GM11168 (cell line): Measurements from ENCODE around the gene IRX3.
"Not testable (repeated sequence)": the region's sequence is repeated elsewhere in the genome, so short reads cannot be mapped to it uniquely, and the experiment has no call there.

Source experiments
- in situ Hi-C: fragments of 300-500 bp; cut with MboI; formaldehyde crosslinking; loops from one replicate; pipeline ENCODE4 v1.12.0; 2022; ENCODE audit warnings: low sequenced_read_pairs; ENCODE audit not compliant: unreplicated experiment

IRX3 gene

DNA sequence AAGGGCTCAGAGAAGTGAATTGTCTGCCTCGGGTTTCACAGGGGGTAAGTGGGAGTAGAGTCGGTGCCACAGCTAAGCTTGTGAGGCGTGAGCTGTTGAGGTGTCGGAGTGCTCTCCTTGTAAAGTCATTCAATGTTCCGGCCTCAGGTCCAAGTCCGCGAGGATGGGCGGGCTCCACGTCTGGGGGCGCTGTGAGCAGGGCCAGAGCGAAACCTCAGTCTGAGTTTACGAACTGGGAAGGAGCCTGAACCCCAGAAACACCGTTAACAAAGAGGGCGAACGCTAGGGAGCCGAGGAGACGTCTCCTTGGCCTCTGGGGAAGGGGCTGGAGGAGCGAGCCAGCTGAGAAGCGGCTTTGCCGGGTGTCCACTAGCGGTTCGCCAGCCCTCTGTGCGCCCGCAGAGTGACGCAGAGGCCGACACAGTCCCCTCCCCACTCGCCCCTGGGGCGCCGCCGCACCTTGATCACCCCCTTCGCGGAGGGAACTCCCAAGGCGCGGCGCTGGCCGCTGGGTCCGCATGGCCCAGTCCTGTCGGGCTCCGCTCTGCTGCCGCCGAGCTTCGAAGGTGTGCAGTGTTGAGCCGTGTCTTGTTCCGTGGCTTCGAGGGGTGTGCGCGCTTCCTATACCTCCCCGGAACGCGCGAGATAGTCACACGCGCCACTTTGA lies 4.9 kb downstream of the IRX3 start:
- in situ Hi-C loops: loop anchor here (25.0 kb wide), 1 partner anchor 656 kb away; the partner anchor contains the start of gene IRX5

DNA sequence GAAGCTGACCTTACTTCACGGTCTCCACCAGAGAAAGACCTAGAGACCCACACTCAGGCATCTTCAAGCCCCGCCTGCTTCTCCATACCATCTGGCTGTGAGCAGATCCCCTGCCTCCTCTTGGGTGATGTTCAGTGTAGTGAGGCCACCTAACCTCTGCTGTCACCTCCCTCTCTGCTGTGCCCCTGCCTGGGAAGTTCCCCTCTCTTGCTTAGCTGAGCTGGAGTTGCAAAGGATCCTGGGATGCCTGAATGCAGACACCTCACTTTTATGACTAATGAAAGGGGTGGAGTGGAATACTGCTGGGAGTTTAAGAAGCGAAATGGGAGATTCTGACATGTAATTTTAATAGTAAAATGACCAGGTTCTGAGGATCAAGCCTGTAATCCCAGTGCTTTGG lies 5.8 kb downstream of the IRX3 start:
- in situ Hi-C loops: loop anchor here (25.0 kb wide), 1 partner anchor 657 kb away; the partner anchor contains the start of gene IRX5

DNA sequence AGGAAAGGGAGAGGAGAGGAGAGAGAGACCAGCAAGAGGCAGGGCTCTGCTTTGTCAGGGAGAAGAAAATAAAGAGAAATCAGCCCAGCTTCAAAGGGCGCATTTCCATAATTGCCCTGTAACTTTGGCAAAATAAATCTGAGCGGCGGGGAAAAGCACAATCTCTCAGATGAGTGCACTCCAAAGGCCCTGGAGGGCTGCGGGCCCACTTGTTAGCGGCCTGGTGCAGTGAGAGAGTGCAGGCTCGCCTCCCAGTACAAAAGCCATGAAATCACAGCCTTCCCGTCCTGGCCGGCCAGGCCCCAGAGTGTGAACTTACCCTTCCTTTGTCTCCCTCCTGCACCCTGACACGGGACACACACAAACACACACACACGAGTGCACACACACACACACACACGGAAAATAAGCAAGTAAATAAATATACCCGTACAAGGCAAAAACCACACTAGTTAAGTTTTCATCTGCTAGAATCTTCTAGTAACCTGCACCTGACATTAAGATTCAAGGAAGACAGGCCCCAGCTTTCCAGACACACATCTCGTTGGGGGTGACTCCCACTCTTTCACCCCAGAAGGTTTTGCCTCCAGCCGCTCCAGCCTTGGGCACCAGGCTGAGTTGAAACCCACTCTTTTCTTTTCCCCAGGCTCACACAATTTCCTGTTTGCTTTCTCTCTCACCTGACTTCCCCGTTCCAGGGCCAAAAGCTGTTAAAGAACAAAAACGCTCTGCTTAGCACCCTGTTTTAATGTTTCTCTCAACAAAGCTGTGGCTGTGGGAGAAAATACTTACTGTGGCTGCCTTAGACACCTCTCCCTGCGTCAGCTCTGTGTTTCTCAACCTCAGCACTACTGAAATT lies 8.5 kb downstream of the IRX3 start:
- in situ Hi-C loops: loop anchor here (25.0 kb wide), 1 partner anchor 659 kb away; the partner anchor contains the start of gene IRX5

DNA sequence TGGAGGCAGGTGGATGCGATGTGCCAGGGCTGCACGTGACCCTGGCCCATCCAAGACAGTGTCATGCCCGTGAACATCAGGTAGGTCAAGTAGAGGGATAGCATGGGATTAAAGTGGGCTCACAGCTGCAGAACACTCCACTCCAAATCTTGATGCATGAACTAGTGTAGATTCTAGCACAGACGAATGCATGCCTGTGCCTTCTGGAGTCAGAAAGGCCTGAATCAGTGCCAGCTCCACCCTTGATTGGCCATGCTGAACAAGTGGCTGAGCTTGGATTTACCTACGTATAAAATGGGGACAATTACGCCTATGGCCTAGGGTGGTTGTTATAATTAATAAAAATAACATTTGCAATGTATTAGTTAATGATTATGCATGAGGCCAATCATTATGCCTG lies 10.6 kb downstream of the IRX3 start:
- in situ Hi-C loops: loop anchor here (25.0 kb wide), 1 partner anchor 661 kb away; the partner anchor contains the start of gene IRX5

DNA sequence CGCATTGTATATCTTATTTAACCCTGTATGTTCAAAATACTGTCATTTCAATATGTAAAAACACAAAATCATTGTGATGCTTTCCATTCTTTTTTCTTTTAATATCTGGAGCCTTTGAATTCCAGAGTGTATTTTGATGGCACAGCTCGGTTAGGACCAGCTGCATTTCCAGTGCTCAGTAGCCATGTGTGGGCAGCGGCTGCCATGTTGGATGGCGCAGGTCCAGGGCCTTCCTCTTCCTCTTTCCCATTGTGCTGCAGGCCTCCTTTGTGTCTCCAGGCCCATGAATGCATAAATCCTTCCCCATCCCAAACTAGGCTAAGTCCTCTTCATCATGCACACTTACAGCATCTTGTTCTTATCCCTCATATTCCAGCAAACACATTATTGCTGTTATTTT lies 13.0 kb downstream of the IRX3 start:
- in situ Hi-C loops: no loop called here

DNA sequence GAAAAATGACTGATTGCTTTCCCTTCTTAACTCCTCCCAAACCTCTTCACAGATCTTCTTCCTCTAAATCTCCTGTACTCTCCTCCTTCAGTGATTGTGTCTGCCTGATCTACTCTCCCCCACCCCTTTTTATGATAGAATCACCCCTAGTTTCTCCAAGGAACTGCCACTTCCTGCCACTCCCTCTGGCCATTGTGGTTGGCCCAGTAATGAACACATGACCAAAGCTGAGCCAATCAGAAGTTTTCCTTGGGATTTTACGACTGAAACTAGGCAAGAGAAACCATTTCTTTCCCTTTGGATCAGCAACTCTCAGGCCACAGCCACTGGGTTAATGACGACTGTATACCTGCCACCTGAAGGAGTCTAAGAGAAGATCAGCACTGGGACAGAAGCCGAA lies 15.9 kb downstream of the IRX3 start:
- in situ Hi-C loops: no loop called here

DNA sequence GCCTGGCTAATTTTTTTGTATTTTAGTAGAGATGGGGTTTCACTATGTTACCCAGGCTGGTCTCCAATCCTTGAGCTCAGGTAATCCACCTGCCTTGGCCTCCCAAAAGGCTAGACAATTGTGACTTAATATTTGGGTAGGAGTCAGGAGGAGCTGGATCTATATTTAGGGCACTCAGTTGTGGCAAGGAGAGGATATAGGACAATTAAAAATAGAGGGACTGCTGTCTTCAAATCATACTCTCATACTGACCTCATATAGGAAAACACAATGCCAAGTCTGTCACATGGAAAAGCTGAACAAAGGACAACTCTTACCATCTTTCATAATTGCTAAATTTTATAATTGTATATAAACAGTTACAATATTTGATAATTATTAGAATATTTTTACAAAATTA lies 17.1 kb downstream of the IRX3 start:
- in situ Hi-C loops: no loop called here

DNA sequence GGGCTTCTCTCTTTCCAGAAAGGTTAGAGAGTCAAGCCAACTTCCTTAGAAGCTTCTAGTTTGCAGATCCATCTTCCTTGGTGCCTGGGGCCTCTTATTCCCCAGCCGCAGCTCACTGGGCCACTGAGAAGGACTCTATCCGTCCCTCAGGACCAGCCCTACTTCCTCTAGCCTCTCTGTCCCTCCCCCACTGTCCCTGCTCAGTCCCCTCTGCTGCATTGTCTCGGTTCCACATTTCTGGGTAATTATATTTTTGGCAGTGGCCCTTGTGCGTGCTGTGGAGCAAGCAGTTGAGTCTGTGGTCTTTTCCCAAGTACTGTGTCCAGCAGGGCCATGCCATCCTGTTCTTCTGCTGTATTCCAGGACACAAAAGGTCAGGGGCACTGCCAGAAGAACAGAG lies 17.8 kb downstream of the IRX3 start:
- in situ Hi-C loops: no loop called here

DNA sequence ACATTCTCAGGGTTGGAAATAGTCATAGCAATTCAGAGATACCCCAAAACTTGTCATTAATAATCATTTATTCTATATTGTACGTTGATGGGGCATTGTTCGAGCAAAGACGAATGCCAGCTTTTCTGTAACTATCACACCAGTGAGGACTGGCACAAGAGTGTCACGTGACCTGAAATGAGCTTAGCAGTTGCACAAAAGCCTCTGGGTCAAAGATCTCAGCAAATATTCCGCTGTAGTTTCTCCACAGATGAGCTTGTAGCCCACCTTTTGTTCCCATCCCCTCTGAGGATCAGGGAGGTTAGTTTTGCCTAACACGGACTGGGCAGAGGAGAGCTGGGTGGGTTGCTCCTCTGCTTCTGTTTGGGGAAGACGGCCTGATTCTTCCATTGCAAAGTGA lies 18.2 kb downstream of the IRX3 start:
- in situ Hi-C loops: no loop called here

DNA sequence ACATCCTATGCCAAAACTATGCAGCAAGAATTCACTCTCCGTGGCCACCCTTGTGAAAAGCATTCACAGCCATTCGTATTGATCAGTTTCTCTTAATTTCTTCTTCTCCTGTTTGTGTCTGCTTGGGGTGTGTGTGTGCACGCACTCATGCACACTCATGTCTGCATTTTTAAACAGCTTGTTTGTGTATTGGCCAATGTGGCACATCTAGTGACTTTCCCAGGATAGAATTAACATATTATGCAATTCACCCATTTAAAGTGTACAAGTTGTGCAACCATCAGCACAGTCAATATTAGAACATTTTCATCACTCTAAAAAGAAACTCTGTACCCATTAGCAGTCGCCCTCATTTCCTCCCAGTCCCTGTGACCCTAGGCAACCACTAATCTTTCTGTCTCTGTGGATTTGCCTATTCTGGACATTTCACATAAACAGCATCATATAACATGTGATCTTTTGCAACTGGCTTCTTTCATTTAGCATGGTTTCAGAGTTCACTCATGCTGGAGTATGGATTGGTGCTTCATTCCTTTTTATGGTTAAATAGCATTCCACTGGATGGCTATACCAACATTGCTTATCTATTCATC lies 20.1 kb downstream of the IRX3 start:
- in situ Hi-C loops: no loop called here

DNA sequence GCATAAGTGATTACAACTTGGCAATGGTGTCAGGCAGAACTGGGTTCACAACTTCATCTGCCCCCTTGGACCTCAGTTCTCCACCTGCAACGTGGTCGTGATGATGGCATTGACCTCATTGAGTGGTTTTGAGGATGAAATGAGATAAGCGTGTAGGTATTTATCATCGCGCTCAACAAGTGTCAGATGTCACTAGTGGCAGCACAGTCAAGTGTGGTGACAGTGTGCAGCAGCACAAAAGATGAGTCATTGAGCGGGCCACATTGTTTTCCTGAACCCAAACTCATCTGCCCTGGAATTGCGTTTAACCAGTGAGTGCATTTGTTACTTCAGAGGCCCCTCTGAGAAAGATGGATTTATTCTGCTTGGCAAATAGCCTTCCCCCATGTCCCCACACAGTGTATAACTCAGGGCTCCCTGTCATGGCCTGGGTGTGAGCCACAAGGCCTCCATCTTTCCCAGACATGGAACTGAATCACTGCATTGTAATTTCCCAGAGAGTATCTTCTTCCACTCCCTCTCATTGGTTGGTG lies 20.9 kb downstream of the IRX3 start:
- in situ Hi-C loops: no loop called here

DNA sequence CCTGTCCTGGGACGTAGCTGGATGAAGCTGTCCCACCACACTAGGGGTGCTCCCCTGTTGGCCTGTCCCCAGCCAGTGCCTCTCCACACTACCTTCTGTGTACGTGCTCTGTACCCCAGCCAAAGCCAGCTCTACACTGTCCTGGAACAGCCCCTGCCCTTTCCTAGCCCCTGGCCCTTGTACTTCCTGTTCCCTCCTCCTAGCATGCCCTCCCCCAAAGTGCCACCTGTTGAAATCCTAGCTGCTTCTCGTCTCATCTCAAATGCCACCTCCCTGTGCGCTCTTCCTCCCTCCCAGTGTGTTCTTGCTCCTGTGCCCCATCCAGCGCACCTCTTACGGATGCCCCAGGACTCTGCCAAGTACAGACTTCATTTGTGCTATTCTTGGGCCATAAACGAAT lies 33.5 kb downstream of the IRX3 start:
- in situ Hi-C loops: no loop called here

DNA sequence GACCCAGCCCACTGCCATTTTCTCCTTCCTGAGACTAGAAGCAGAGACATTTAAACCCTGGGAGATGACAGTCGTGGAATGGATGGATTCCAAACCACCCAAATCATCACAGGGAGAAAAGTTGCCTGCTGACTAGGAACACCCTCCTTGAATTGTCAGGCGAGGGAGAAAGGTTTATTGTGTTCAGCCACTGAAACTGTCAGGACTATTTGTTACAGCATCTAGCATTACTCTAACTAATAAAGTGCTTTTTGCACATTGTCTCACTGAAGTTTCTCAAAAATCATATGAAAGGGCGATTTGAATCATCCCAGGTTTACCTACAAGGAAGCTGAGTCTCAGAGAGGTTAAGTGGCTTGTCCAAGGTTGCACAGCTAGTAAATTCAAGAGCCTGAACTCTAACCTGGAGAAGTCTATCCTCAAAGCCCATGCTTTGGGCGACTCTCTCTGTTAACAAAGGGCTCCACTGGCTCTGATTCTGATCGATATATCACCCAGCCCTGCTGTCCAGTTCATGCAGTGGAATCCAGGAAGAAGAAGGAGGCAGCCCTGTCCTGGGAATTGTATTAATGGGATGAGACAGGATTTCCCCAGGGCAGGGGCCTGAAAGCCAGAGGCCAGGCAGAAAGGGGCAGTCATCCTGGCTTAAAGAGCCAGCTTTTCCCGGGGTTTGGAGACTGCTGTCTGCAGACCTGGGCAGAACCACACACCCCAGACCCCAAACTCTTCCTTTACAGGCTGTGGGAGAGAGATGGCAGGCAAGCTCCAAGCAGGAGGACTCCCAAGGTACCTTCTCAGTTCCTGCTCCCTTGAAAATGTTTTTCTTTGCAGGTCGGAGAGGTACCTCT lies 37.5 kb downstream of the IRX3 start:
- in situ Hi-C loops: no loop called here

DNA sequence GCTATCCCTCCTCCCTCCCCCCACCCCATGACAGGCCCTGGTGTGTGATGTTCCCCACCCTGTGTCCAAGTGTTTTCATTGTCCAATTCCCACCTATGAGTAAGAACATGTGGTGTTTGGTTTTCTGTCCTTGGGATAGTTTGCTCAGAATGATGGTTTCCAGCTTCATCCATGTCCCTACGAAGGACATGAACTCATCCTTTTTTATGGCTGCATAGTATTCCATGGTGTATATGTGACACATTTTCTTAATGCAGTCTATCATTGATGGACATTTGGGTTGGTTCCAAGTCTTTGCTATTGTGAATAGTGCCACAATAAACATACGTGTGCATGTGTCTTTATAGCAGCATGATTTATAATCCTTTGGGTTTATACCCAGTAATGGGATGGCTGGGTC lies 38.9 kb downstream of the IRX3 start:
- in situ Hi-C loops: not testable (repeated sequence)

DNA sequence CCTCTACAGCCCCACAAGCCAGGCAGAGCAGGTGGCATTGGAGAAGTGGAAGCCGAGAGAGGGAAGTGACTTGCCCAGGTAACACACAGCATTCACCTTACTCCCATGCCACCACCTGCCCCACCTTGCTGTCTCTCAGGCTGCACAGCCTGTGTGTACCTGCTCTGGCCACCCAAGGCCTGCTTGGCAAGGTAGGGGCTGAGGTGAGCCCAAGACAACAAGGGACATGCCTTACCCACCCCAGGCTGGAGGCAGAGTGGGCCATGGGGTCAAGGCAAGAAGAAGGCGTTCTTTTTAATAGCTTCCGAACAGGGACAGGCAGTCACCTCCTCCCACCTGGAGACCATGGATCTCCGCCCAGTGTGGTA lies 40.1 kb downstream of the IRX3 start:
- in situ Hi-C loops: no loop called here

DNA sequence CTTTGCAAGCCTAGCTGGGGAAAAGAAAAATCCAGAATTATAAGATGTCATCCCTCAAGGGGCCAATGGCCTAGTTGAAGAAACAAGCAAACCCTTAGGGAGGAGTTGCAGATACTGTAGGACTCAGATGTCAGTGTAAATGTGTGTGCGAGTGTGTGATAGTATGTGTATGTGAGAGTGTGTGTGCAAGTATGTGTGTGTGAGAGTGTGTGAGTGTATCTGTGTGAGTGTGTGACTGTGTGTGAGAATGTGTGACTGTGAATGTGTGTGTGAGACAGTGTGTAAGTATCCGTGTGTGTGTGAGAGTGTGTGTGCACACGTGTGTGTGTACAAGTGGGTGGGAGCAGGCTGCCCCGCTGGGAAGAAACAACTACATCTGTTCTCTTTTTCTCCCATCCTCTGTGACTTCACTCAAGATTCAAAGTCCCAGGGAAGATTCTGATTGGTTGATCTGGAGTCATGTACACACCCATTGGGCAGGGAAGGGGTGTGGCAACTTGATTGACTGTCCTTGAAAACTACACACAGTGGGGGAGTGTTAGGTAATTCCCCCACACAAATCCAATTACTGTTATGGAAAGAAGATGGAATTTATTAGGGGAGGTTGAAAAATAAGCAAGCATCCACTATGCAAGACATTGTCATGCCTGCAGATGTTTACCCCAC lies 40.7 kb downstream of the IRX3 start:
- in situ Hi-C loops: no loop called here

DNA sequence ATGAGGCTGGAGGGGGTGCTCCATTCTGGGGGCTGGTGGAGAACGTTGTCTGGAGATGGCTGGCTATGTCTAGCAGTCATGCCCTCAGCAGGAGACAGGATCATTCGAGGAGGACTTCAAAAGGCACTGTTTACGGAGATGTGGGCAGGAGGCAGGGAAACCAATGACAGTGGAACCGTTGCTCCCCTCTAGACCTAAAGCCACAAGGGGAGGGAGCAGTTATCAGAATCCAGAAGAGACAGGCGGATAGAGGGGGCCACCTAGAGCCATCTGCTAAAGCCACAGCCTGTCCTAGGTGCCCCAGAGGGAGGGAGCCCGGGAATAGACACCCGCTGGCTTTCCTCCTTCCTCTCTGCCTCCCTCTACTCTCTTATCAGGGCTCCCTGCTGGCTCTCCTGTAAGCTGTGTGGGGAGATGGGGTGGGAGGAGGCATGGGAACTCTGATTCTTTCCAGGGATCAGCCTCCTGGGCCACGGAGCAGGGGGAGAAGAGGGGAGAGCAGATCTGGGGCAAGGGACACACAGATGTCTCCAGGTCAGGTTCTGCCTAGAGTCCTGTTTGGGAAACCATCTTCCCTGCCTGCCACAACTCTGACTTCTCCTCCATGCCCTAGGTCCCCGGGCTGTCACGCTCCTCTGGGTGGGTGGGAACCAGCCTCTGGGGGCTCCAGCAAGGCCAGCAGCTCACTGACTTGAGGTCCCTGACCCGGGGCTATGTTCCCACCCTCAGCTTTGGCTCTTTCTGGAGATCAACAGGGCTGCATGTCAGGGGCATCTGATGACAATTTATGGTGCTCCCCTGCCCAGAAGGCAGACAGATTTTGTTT lies 42.3 kb downstream of the IRX3 start:
- in situ Hi-C loops: no loop called here

DNA sequence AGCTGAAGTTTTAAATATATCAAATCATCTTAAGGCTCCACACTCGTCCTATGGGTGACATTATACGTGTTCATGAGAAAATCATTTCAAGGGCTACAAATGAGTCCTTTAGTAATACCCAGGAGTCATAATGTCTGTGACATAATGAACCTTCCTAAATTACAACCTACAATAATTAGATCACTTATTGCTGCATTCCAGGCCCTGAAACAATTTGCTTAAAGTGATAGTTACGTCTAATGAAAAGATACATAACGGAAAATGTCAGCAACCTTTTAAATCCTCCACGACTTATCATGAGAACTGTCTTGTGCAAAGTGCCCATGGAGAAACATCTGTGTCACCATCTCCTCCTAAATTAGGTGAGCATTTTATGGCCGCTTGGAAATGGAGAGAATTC lies 43.4 kb downstream of the IRX3 start:
- in situ Hi-C loops: no loop called here

DNA sequence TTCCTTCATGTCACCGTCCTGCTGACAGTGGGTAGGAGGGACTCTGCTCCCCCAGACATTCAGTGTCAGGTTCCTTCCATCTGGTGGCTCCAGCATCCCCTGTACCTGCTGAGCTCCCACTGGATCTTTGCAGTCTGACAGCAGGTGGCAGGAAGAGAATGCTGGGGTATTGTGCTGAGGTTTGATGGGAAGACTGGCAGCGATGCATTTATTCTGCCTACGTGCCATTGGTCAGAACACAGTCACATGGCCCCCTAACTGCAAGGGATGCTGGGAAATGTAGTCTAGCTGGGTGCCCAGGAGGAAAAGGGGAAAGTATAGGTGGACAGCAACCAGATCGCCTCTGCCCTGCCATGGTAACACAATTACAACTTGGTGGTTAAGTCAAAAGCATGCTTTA lies 44.4 kb downstream of the IRX3 start:
- in situ Hi-C loops: no loop called here
